ENCODE measurements around the gene MEGF9. TPM values are rescaled to one million over a fixed set of nuclear protein-coding genes. Genes with fewer than 3 reads are reported as not detected.
"Not testable (repeated sequence)": the region's sequence is repeated elsewhere in the genome, so short reads cannot be mapped to it uniquely, and the experiment has no call there.

Gene MEGF9
- total RNA-seq, 1 experiment from 2014 or later = 28.4 TPM

- in situ Hi-C loops (cut with HindIII; ENCODE audit: low pct_unique_long_range_greater_than_20kb, low sequenced_read_pairs) = no loop called here
Observed at GRCh38 chr9:120569556-120569955, 144.7 kb downstream of the MEGF9 start.

GRCh38 chr9:120568816-120569215 is 145.5 kb downstream of the MEGF9 start:
- no peak for DNase-seq (ENCODE audit: low read depth)
- in situ Hi-C loops (cut with HindIII; ENCODE audit: low pct_unique_long_range_greater_than_20kb, low sequenced_read_pairs) = no loop called here

More at GRCh38 chr9:120569556-120569955, 144.7 kb downstream of the MEGF9 start:
- no peak for DNase-seq (ENCODE audit: low read depth)

GRCh38 chr9:120567874-120568273 is 146.4 kb downstream of the MEGF9 start:
- DNase-seq (ENCODE audit: low read depth) = no peak
- in situ Hi-C loops (cut with HindIII; ENCODE audit: low pct_unique_long_range_greater_than_20kb, low sequenced_read_pairs) = no loop called here

GRCh38 chr9:120567081-120567480 is 147.2 kb downstream of the MEGF9 start:
- in situ Hi-C loops (cut with HindIII; ENCODE audit: low pct_unique_long_range_greater_than_20kb, low sequenced_read_pairs) = no loop called here
- no peak for DNase-seq (ENCODE audit: low read depth)

- DNase-seq (ENCODE audit: low read depth) = no peak
- in situ Hi-C loops (cut with HindIII; ENCODE audit: low pct_unique_long_range_greater_than_20kb, low sequenced_read_pairs) = no loop called here
Observed at GRCh38 chr9:120564589-120564988, 149.7 kb downstream of the MEGF9 start.

GRCh38 chr9:120562861-120563443 is 151.3 kb downstream of the MEGF9 start:
- DNase-seq (ENCODE audit: low read depth) = no peak
- in situ Hi-C loops (cut with HindIII; ENCODE audit: low pct_unique_long_range_greater_than_20kb, low sequenced_read_pairs) = no loop called here

GRCh38 chr9:120561709-120562108 is 152.6 kb downstream of the MEGF9 start:
- in situ Hi-C loops (cut with HindIII; ENCODE audit: low pct_unique_long_range_greater_than_20kb, low sequenced_read_pairs) = no loop called here
- no peak for DNase-seq (ENCODE audit: low read depth)

- in situ Hi-C loops (cut with HindIII; ENCODE audit: low pct_unique_long_range_greater_than_20kb, low sequenced_read_pairs) = no loop called here
- no peak for DNase-seq (ENCODE audit: low read depth)
Observed at GRCh38 chr9:120559546-120559945, 154.7 kb downstream of the MEGF9 start.

- in situ Hi-C loops (cut with HindIII; ENCODE audit: low pct_unique_long_range_greater_than_20kb, low sequenced_read_pairs) = no loop called here
- DNase-seq (ENCODE audit: low read depth) = no peak
Observed at GRCh38 chr9:120558454-120558853, 155.8 kb downstream of the MEGF9 start.

- in situ Hi-C loops (cut with HindIII; ENCODE audit: low pct_unique_long_range_greater_than_20kb, low sequenced_read_pairs) = no loop called here
- no peak for DNase-seq (ENCODE audit: low read depth)
Observed at GRCh38 chr9:120557205-120557604, 157.1 kb downstream of the MEGF9 start.

GRCh38 chr9:120556775-120557174 is 157.5 kb downstream of the MEGF9 start:
- in situ Hi-C loops (cut with HindIII; ENCODE audit: low pct_unique_long_range_greater_than_20kb, low sequenced_read_pairs) = no loop called here
- DNase-seq (ENCODE audit: low read depth) = no peak

GRCh38 chr9:120555839-120556238 is 158.4 kb downstream of the MEGF9 start:
- in situ Hi-C loops (cut with HindIII; ENCODE audit: low pct_unique_long_range_greater_than_20kb, low sequenced_read_pairs) = no loop called here

GRCh38 chr9:120552210-120552704 is 162.0 kb downstream of the MEGF9 start:
- in situ Hi-C loops (cut with HindIII; ENCODE audit: low pct_unique_long_range_greater_than_20kb, low sequenced_read_pairs); DNase-seq (ENCODE audit: low read depth): not testable (repeated sequence)

More at GRCh38 chr9:120555839-120556238, 158.4 kb downstream of the MEGF9 start:
- DNase-seq (ENCODE audit: low read depth) = no peak

Other genes starting within 250 kb of the MEGF9 start
- gene CDK5RAP2, start 134.3 kb downstream of the MEGF9 start, total RNA-seq (2014; rRNA removed; shearing (Covaris generic); ENCODE audit: low replicate concordance) = 103 and 109 TPM in 2 replicates
- gene FBXW2, start 78.9 kb upstream of the MEGF9 start, total RNA-seq (2014; rRNA removed; shearing (Covaris generic); ENCODE audit: low replicate concordance) = 15.1 and 54.0 TPM in 2 replicates
- 22.2 and 29.2 TPM in 2 replicates for gene PSMD5, start 128.5 kb upstream of the MEGF9 start, total RNA-seq (2014; rRNA removed; shearing (Covaris generic); ENCODE audit: low replicate concordance)
- 15.6 and 47.7 TPM in 2 replicates for gene PHF19, start 162.7 kb upstream of the MEGF9 start, total RNA-seq (2014; rRNA removed; shearing (Covaris generic); ENCODE audit: low replicate concordance)
- 4.3 and 5.0 TPM in 2 replicates for gene TRAF1, start 212.3 kb upstream of the MEGF9 start, total RNA-seq (2014; rRNA removed; shearing (Covaris generic); ENCODE audit: low replicate concordance)